ENCODE results near the gene PCSK6. TPM values are rescaled to one million over a fixed set of nuclear protein-coding genes. Genes with fewer than 3 reads are reported as not detected.

The PCSK6 gene
- total and polyA plus RNA-seq, 8 donors = 2.8 to 91.5 (median 17.8) TPM

DNA sequence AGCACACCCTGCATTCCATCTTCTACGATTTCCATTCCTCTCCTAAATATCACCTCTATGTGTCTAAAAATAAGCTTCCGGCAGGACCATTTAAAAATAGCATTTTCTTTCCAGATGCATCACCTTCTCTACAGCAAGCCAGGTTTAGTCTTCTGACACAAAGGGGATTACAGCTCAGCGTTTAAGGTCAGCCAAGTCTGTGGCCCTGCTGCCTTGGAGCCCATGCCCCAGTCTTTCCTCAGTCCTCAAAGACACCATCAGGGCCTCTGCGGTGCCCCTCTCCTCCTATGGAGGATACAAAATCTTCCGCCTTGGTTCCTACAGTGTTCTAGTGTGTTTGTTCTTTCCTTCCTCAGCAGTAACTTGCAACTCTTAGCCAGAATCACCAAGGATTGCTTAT is 216.0 kb downstream of the PCSK6 start:
- peaks cover 49 to 72% (median 67%) of the 10 kb centered on the region in 4 donors for H3K36me3 ChIP-seq
- intact Hi-C loops (cut with DNase I; ENCODE audit: low total_unique reads) = no loop called here
- WGBS, 5 donors = 74 to 96% (median 78%) methylated on average over 5 of the region's 5 CpGs
- H3K27ac ChIP-seq = no peak overlapping the region
- H3K27me3 ChIP-seq = no peaks in the 10 kb centered on the region
- no peak overlapping the region for H3K4me3 ChIP-seq
- DNase-seq = no peak
- peaks cover 14 to 32% (median 20%) of the 10 kb centered on the region in 4 donors for H3K4me1 ChIP-seq
- TF ChIP-seq POLR2A (IDR thresholded peaks at IDR 0.05) = no peak
- TF ChIP-seq EP300 (IDR thresholded peaks at IDR 0.05) = no peak
- TF ChIP-seq, protein P1, sequence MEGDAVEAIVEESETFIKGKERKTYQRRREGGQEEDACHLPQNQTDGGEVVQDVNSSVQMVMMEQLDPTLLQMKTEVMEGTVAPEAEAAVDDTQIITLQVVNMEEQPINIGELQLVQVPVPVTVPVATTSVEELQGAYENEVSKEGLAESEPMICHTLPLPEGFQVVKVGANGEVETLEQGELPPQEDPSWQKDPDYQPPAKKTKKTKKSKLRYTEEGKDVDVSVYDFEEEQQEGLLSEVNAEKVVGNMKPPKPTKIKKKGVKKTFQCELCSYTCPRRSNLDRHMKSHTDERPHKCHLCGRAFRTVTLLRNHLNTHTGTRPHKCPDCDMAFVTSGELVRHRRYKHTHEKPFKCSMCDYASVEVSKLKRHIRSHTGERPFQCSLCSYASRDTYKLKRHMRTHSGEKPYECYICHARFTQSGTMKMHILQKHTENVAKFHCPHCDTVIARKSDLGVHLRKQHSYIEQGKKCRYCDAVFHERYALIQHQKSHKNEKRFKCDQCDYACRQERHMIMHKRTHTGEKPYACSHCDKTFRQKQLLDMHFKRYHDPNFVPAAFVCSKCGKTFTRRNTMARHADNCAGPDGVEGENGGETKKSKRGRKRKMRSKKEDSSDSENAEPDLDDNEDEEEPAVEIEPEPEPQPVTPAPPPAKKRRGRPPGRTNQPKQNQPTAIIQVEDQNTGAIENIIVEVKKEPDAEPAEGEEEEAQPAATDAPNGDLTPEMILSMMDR (IDR thresholded peaks at IDR 0.05) = no peak
- no peak for TF ChIP-seq POLR2AphosphoS5 (IDR thresholded peaks at IDR 0.05)
- H3K9me3 ChIP-seq = no peaks in the 10 kb centered on the region

DNA sequence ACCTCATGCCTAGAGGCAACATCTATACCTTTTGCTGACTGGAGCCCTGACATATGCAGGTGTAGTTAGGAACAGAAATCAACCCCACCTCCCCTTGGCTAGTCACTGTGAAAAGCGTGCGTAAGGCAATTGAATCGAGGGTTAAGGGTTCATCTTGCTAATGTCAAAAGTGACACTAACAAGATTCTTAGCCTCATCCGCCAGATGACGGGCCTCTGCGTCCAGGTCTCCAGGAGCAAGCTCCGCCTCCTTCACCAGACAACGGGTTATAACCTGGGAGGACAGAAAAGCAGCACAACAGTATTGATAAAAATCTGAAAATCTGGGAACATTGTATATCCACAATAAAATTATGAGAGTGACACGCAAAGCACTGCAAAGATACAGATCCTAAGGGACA is 216.9 kb downstream of the PCSK6 start:
- DNase-seq = no peak
- Histone ChIP-seq H3K36me3 (peaks cover 49 to 72% (median 67%) of the 10 kb centered on the region in 4 donors), H3K4me1 (peaks cover 10 to 22% (median 16%) of the 10 kb centered on the region in 4 donors), H3K9me3 (no peaks in the 10 kb centered on the region), H3K27ac (no peak overlapping the region), H3K4me3 (no peak overlapping the region), H3K27me3 (no peaks in the 10 kb centered on the region)
- intact Hi-C loops (cut with DNase I; ENCODE audit: low total_unique reads) = no loop called here
- TF ChIP-seq, protein P1 (IDR thresholded peaks at IDR 0.05) = no peak
- TF ChIP-seq POLR2A (IDR thresholded peaks at IDR 0.05) = no peak
- no peak for TF ChIP-seq EP300 (IDR thresholded peaks at IDR 0.05)
- TF ChIP-seq POLR2AphosphoS5 (IDR thresholded peaks at IDR 0.05) = no peak
- 89 to 94% (median 91%) methylated on average over 9 of the region's 9 CpGs for WGBS, 5 donors

DNA sequence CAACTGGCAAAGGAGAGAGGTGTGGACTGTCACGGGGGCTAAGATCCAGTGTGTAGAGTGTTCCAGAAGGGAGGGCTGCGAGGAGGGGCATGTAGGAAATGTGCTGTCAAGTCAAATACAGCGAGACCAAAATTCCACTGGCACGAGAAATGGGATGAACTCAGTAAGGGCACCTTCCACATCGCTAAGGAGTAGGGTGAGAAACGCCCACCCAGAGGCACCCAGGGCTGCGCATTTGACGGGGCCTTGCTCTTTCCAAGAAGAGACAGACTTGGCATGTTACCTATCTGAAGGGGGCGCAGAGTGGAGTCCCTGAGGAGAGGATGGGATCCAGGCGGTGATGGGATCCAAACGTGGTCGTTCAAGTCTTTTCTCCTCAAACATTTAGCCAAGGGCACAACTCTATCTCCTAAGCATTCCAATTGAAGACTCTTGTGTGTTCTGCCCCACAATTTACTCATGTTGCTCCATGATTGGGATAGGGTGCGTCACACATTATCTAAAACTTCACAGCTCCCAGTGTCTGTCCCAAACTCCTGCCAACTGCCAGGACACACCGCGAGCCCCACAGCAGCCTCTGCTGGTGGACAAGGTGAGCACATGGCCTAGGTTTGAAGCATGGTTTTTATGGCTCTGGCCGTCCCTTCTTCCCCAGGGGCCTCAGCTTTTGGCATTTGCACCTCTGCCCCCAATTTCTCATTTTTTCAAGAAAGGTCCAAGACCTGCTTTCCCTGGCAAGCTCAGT is 219.9 kb downstream of the PCSK6 start:
- intact Hi-C loops (cut with DNase I; ENCODE audit: low total_unique reads) = no loop called here
- Histone ChIP-seq H3K36me3 (peaks cover 44 to 60% (median 59%) of the 10 kb centered on the region in 4 donors), H3K27ac (no peak overlapping the region), H3K9me3 (no peaks in the 10 kb centered on the region), H3K4me3 (no peak overlapping the region), H3K27me3 (no peaks in the 10 kb centered on the region), H3K4me1 (peaks cover 4 to 14% (median 6%) of the 10 kb centered on the region in 4 donors)
- TF ChIP-seq POLR2AphosphoS5 (IDR thresholded peaks at IDR 0.05) (peak in 1 of 3 donors; percentile 23), POLR2A (IDR thresholded peaks at IDR 0.05) (no peak), EP300 (IDR thresholded peaks at IDR 0.05) (no peak)
- TF ChIP-seq, protein P1 (IDR thresholded peaks at IDR 0.05) = peak in 1 of 7 experiments; percentile 15
- WGBS, 5 donors = 83 to 87% (median 86%) methylated on average over 16 of the region's 16 CpGs
- peak in 1 of 2 donors; percentile 37 for DNase-seq

DNA sequence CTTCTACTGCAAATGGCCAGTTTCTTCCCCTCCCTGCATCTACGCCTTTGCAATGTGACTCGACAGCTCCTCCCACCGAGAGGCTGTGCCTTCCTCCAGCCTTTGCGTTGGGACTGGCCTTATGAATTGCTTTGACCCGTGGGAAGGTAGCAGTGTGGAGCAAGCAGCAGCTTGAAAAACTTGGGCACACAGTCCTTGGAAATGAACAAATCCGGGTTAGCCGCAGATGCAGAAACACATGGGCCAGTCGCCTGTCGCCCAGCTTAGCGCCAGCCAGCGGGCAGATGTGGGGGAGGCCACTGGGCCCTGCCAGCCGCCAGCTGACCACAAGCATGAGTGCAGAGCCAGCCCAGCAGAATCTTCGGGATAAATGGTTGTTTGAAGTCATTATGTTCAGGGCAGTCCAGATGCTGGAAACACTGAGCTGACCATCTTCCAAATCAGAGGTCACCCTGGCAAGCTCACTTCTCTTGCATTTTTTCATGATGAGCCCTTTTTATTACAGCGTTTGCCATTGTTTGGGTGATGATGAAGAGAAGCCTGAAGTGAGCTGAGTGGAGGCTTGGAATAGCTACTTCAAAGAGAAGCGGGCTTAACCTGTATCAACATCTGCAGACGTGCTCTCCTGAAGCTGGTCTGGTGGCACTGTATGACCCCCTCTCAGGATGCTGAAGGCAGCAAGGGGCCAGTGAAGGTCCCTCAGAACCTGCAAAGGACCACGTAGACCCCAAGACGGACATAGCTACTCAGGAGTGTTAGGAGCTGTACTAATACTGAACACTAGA is 222.0 kb downstream of the PCSK6 start:
- intact Hi-C loops (cut with DNase I; ENCODE audit: low total_unique reads) = no loop called here
- DNase-seq = peak in 1 of 2 donors; percentile 44

More for the DNA sequence above, 222.0 kb downstream of the PCSK6 start:
- Histone ChIP-seq H3K4me1 (peaks cover 4 to 13% (median 6%) of the 10 kb centered on the region in 4 donors), H3K27me3 (no peaks in the 10 kb centered on the region), H3K9me3 (no peaks in the 10 kb centered on the region), H3K4me3 (no peak overlapping the region), H3K27ac (peak overlapping the region in 4 of 5 donors; percentile 43 to 68 (median 64)), H3K36me3 (peaks cover 23 to 38% (median 38%) of the 10 kb centered on the region in 4 donors)
- TF ChIP-seq POLR2AphosphoS5 (IDR thresholded peaks at IDR 0.05) = peak in 1 of 3 donors; percentile 68
- no peak for TF ChIP-seq POLR2A (IDR thresholded peaks at IDR 0.05)
- 56 to 64% (median 59%) methylated on average over 17 to 18 of the region's 18 CpGs for WGBS, 5 donors

All from stomach (tissue), 9 donors.